Measurements from ENCODE around the gene MCC.

Gene MCC

DNA sequence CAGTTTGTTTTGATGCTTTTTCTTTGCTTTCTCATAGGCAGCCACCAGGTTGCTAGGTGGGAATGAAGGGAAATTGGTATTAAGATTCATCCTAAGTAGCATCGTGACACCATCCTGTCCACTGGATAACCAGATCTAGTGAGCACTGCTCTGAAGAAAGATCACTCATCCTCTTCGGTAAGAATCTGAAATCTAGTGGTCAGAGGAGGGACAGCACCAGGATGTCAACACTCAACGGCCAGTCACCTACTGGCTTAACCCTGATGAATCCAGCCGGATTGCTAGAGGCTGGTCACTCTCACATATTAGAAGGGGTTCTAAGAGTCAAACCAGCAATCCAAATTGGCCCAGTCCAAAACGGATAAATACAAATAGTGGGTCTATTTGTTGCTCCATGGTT lies 460.8 kb downstream of the MCC start:
- DNase-seq (ENCODE audit: low read depth): no peak

DNA sequence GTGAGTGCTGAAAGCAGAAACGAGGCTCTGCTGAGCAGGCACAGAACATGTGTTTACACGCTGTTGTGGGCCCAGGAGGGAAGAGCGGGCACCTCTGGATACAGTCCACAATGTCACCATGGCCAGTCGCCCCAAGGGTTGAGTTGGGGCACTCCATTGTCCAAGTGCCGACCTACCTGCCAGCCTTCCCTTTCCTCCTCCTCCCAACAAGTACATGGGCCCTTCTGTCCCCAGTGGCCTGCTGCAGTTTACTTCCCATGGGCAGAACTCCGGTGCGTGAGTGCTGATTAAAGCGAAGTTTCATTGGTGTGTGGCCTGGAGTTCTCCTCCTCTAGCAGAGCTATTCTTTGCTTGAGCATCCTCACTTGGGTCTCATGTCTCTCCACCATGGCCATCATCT lies 461.2 kb downstream of the MCC start:
- no peak for DNase-seq (ENCODE audit: low read depth)

DNA sequence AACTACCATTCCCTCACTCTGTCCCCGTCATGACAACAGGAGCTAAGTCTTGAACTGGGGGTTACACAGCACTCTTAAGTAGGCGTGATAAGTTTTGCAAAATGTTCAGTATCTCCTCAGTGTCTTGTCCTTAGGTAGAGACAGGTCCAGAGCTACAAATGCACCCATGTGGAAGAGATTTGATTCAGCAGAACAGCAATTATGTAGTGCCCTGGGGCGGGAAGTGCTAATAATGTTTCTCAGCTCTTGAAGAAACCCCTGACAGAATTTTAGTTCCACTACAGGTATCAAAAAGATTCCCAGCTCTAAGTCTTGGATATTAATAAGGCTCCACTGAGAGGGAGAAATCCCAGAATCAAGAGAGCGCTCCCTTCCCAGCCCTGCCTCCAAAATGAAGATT lies 462.0 kb downstream of the MCC start:
- no peak for DNase-seq (ENCODE audit: low read depth)

GRCh38 chr5:113025596-113025995 lies 462.7 kb downstream of the MCC start:
- DNase-seq (ENCODE audit: low read depth): no peak

- DNase-seq (ENCODE audit: low read depth): no peak
These were observed 464.1 kb downstream of the MCC start for GRCh38 chr5:113024076-113024697.

GRCh38 chr5:113022661-113023060 lies 465.6 kb downstream of the MCC start:
- no peak for DNase-seq (ENCODE audit: low read depth)

- no peak for DNase-seq (ENCODE audit: low read depth)
These were observed 467.6 kb downstream of the MCC start for GRCh38 chr5:113020461-113021273.

GRCh38 chr5:113017881-113018635 lies 470.2 kb downstream of the MCC start:
- no peak for DNase-seq (ENCODE audit: low read depth)

DNA sequence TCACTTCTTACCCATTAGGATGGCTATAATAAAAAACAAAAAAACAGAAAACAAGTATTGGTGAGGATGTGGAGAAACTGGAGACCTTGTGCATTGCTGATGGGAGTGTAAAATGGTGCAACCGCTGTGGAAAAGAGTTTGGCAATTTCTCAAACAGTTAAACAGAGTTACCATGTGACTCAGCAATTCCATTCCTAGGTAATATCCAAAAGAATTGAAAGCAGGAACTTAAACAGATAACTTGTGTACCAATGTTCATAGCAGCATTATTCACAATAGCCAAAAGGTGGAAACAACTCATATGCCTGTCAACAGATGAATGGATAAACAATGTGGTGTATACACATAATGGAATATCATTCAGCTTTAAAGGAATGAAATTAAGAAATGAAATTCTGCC lies 482.8 kb downstream of the MCC start:
- no peak for DNase-seq (ENCODE audit: low read depth)

DNA sequence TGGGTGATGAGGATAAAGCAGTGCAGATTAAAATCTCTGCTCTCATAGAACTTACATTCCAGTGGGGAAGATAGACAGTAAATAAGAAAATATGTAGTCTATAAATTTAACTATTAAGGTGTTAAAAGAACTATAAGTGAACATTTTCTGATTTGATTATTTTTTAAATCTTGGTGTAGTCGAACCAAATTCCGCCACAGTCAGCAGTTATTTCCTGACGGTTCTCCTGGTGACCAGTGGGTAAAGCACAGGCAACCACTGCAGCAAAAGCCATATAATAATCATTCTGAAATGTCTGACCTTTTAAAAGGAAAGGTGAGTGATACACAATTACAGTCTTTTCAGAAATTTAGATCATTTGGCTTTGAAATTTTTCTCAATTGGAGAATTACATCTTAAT lies 484.5 kb downstream of the MCC start:
- DNase-seq (ENCODE audit: low read depth): no peak

- DNase-seq (ENCODE audit: low read depth): no peak
These were observed 485.8 kb downstream of the MCC start for GRCh38 chr5:113002423-113002822.

DNA sequence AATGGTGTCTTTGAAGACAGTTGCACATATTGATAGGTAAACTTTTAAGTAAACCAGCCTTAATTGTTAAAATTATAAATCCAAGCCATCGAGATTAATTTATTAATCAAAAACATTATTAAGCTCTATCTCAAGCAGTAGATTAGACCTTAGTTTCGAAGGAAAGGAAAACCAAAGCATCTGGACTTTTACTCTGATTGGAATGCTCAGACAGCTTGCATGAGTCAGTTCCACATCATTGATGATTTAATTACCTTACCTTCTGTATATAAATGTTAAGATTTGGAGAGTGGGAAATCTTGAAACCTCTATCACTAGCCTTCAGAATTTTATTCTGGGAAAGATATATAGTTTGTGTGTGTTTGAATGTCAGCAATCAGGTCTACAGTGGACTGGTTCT lies 487.8 kb downstream of the MCC start:
- DNase-seq (ENCODE audit: low read depth): no peak

GRCh38 chr5:112998296-112998695 lies 490.0 kb downstream of the MCC start:
- no peak for DNase-seq (ENCODE audit: low read depth)

GRCh38 chr5:112996830-112997374 lies 491.4 kb downstream of the MCC start:
- DNase-seq (ENCODE audit: low read depth): no peak

- peak; percentile 18 for DNase-seq (ENCODE audit: low read depth)
These were observed 492.3 kb downstream of the MCC start for GRCh38 chr5:112995764-112996618.

- no peak for DNase-seq (ENCODE audit: low read depth)
These were observed 502.0 kb downstream of the MCC start for GRCh38 chr5:112986224-112986623.

DNA sequence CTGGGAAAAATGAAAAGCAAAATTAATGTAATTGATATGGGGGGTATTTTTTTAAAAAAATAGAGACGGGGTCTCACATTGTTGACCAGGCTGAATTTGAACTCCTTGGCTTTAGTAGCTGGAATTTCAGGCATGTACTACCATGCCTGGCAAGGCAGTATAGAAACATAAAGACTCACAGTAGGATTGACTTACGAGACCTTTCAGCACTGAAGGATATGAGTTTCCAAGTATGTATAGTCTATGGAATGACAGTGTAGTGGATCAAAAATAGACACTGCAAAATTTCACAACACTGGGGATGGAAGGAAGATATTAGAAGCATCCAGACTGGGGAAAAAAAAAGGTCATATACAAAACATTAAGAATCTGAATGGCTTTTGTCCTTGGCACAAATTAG lies 504.9 kb downstream of the MCC start:
- DNase-seq (ENCODE audit: low read depth): no peak

DNA sequence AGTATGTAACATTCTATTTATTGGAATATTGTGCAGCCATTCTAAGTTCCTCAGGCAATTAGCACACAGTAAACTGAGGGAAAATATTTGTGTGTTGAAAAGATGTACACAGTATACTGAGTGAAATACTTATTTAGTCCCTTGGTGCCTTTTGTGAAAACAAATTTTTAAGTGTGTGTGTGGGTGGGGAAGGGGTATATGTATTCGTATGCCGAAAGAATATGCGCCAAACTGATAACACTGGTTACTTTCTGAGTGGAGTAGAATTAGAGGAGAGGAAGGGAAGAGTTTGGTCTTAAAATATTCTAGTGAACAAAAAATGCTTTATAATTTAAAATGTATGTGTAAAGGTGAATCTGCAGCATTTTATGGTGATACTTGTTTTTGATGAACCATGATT lies 508.5 kb downstream of the MCC start:
- no peak for DNase-seq (ENCODE audit: low read depth)

DNA sequence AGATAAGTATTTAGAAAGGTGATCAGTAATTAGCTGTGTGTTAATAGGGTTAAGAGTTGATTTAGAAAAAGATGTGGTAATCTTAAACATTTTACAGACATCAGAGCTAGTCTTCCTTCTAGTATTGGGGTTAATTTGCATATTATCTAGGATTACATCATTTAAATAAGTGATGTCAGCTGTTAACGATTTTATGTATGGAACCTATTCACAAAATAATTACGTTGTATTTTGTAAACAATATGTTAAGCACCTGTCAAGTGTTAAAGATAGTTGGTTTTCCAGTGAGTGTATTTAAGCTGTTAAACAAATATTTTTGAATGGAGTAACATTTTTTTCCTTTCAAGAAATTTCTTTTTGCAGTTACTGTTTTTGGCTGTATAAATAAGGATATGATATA lies 509.4 kb downstream of the MCC start:
- no peak for DNase-seq (ENCODE audit: low read depth)

- DNase-seq (ENCODE audit: low read depth): no peak
These were observed 510.8 kb downstream of the MCC start for GRCh38 chr5:112977440-112977861.

- DNase-seq (ENCODE audit: low read depth): peak; percentile 91
These were observed 511.6 kb downstream of the MCC start, which contains the start of gene DCP2 for GRCh38 chr5:112976432-112977309. Gene DCP2 (plus strand): TSS chr5:112976798. CDS start chr5:112976934, 136 bp downstream.
